ENCODE results near the gene GRIP2.

GRIP2 gene

GRCh38 chr3:14481646-14482036, 58.5 kb downstream of the GRIP2 start:
- no peak for DNase-seq

GRCh38 chr3:14481018-14481645, 59.0 kb downstream of the GRIP2 start:
- no peak for DNase-seq

GRCh38 chr3:14480207-14481017, 59.7 kb downstream of the GRIP2 start:
- no peak for DNase-seq

- no peak for DNase-seq
Measured at GRCh38 chr3:14479591-14479990, 60.6 kb downstream of the GRIP2 start.

- no peak for DNase-seq
Measured at GRCh38 chr3:14478956-14479550, 61.1 kb downstream of the GRIP2 start.

- no peak for DNase-seq
Measured at GRCh38 chr3:14477311-14477935, 62.7 kb downstream of the GRIP2 start.

GRCh38 chr3:14476583-14477265, 63.4 kb downstream of the GRIP2 start:
- no peak for DNase-seq

GRCh38 chr3:14475621-14476020, 64.5 kb downstream of the GRIP2 start:
- DNase-seq, result no peak

GRCh38 chr3:14474363-14475081, 65.6 kb downstream of the GRIP2 start:
- DNase-seq, result no peak

GRCh38 chr3:14473411-14473891, 66.7 kb downstream of the GRIP2 start:
- no peak for DNase-seq

GRCh38 chr3:14472471-14473351, 67.4 kb downstream of the GRIP2 start:
- peak; percentile 21 for DNase-seq

- no peak for DNase-seq
Measured at GRCh38 chr3:14471690-14472089, 68.5 kb downstream of the GRIP2 start.

GRCh38 chr3:14471016-14471415, 69.1 kb downstream of the GRIP2 start:
- DNase-seq, result no peak

- DNase-seq, result no peak
Measured at GRCh38 chr3:14470461-14470860, 69.7 kb downstream of the GRIP2 start.

- DNase-seq, result no peak
Measured at GRCh38 chr3:14468621-14468981, 71.5 kb downstream of the GRIP2 start.

GRCh38 chr3:14467814-14468620, 72.1 kb downstream of the GRIP2 start:
- DNase-seq, result peak; percentile 33

GRCh38 chr3:14466179-14466903, 73.8 kb downstream of the GRIP2 start:
- no peak for DNase-seq

- no peak for DNase-seq
Measured at GRCh38 chr3:14465425-14465824, 74.7 kb downstream of the GRIP2 start.

- DNase-seq, result no peak
Measured at GRCh38 chr3:14464521-14464920, 75.6 kb downstream of the GRIP2 start.

- DNase-seq, result no peak
Measured at GRCh38 chr3:14464141-14464465, 76.0 kb downstream of the GRIP2 start.

Measured in DMS53 (cell line).